Measurements from ENCODE around the gene LGI1.

The LGI1 gene

DNA sequence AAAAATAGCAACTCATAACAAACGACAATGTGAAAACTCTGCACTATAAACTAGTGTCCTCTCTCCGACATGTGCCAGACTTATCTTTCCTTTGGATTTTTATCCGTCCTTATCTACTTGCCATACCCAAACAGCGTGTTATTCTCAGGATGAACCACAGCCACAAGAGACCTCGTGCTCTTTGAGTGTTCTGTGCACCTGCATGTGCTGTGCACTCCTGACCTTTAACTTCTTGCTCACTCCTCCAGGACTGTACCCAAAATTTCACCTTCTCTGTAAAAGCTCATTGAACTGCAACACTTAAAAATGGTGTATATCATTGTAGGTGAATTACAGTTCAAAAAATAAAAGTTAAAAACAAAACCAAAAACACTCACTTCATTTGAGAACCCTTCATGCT, 78.0 kb downstream of the LGI1 start:
- H2AK5ac ChIP-seq (ENCODE audit: low read length), result no peak overlapping the region
- H2BK120ac ChIP-seq (ENCODE audit: low read depth, low read length), result no peak overlapping the region
- H4K8ac ChIP-seq (ENCODE audit: low read depth, low read length), result no peak overlapping the region
- no peak overlapping the region for H3K56ac ChIP-seq (ENCODE audit: low read length)
- H3K4me2 ChIP-seq (ENCODE audit: low read length), result no peak overlapping the region
- H3K79me1 ChIP-seq (ENCODE audit: low read length), result no peaks in the 10 kb centered on the region
- H3K4ac ChIP-seq (ENCODE audit: low read depth, low read length), result no peak overlapping the region
- H3K36me3 ChIP-seq (ENCODE audit: control insufficient read depth, insufficient read depth, low read length), result no peaks in the 10 kb centered on the region
- no peaks in the 10 kb centered on the region for H3K4me1 ChIP-seq (ENCODE audit: control insufficient read depth, low read depth, low read length)
- no peak overlapping the region for H4K5ac ChIP-seq (ENCODE audit: low read length)
- no peak overlapping the region for H3K23ac ChIP-seq (ENCODE audit: low read length)
- WGBS (ENCODE audit: extremely low coverage, insufficient coverage, low lambda C conversion rate), result no CpG with 5 or more reads among the region's 5 CpGs
- peaks cover 11% of the 10 kb centered on the region for H3K27me3 ChIP-seq (ENCODE audit: insufficient read depth, low read length, poor library complexity)
- no peak overlapping the region for H3K9ac ChIP-seq (ENCODE audit: low read length)
- H2BK15ac ChIP-seq (replicated peaks; ENCODE audit: low read depth), result no peak overlapping the region
- DNase-seq, result no peak
- no peak overlapping the region for H3K4me3 ChIP-seq (ENCODE audit: low read length)
- no peaks in the 10 kb centered on the region for H3K79me2 ChIP-seq (ENCODE audit: control insufficient read depth, insufficient read depth, low read length)
- H2BK5ac ChIP-seq (ENCODE audit: low read length), result no peak overlapping the region
- H3K18ac ChIP-seq (ENCODE audit: low read length), result no peak overlapping the region
- no peak overlapping the region for H3K27ac ChIP-seq (ENCODE audit: low read depth, low read length)

DNA sequence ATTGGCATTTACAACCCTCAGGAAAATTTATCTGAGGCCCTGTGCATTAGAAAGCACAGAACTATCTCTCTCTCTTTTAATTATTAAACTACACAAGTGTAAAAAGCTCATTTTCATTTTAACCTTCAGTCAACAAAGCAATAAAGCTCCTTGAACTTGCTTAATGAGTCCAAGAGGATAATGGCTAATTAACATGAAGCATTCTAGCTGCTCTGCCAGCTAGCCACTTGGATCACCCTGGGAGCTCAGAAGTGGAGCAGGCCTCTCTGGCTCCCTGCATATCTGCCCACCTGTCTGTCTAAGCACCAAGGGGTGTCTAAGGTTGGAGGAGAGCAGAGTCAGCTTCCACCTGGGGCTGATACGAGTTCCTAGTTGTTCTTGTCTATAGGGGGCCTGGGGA, 80.1 kb downstream of the LGI1 start:
- H3K23ac ChIP-seq (ENCODE audit: low read length), result no peak overlapping the region
- H3K27ac ChIP-seq (ENCODE audit: low read depth, low read length), result no peak overlapping the region
- peaks cover 11% of the 10 kb centered on the region for H3K27me3 ChIP-seq (ENCODE audit: insufficient read depth, low read length, poor library complexity)

DNA sequence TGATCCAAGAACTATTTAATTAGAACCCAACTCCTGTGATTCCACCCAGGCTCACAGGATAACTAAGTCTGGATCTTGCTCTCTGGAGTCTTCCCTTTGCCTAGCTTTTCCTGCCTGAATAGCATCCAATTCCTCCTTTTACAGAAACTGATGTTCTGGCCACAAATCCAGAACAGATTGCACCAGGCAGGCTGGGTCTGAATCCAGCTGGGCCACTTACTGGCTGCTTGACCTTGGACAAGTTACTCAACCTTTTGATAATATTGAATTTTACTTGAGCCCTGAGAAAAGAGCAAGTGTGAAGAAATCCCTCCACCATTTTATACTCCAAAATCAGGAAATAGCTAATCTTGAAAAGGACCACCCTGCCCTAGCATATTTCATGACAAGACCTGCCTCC, 80.5 kb downstream of the LGI1 start:
- Histone ChIP-seq H3K4ac (ENCODE audit: low read depth, low read length) (no peak overlapping the region), H4K8ac (ENCODE audit: low read depth, low read length) (no peak overlapping the region), H3K23ac (ENCODE audit: low read length) (no peak overlapping the region), H2BK5ac (ENCODE audit: low read length) (no peak overlapping the region), H3K36me3 (ENCODE audit: control insufficient read depth, insufficient read depth, low read length) (no peaks in the 10 kb centered on the region), H4K5ac (ENCODE audit: low read length) (no peak overlapping the region), H3K27me3 (ENCODE audit: insufficient read depth, low read length, poor library complexity) (peaks cover 11% of the 10 kb centered on the region), H3K18ac (ENCODE audit: low read length) (no peak overlapping the region), H3K56ac (ENCODE audit: low read length) (no peak overlapping the region), H3K4me3 (ENCODE audit: low read length) (no peak overlapping the region), H2BK15ac (replicated peaks; ENCODE audit: low read depth) (no peak overlapping the region), H2AK5ac (ENCODE audit: low read length) (no peak overlapping the region), H3K27ac (ENCODE audit: low read depth, low read length) (no peak overlapping the region), H3K9ac (ENCODE audit: low read length) (no peak overlapping the region), H3K79me1 (ENCODE audit: low read length) (no peaks in the 10 kb centered on the region), H3K79me2 (ENCODE audit: control insufficient read depth, insufficient read depth, low read length) (no peaks in the 10 kb centered on the region), H3K4me1 (ENCODE audit: control insufficient read depth, low read depth, low read length) (peaks cover 5% of the 10 kb centered on the region), H3K4me2 (ENCODE audit: low read length) (no peak overlapping the region), H2BK120ac (ENCODE audit: low read depth, low read length) (no peak overlapping the region)
- no peak for DNase-seq

More for the DNA sequence above, 80.1 kb downstream of the LGI1 start:
- Histone ChIP-seq H3K18ac (ENCODE audit: low read length) (no peak overlapping the region), H3K4ac (ENCODE audit: low read depth, low read length) (no peak overlapping the region), H3K36me3 (ENCODE audit: control insufficient read depth, insufficient read depth, low read length) (no peaks in the 10 kb centered on the region), H2BK15ac (replicated peaks; ENCODE audit: low read depth) (no peak overlapping the region), H3K4me3 (ENCODE audit: low read length) (no peak overlapping the region), H3K4me2 (ENCODE audit: low read length) (no peak overlapping the region), H3K4me1 (ENCODE audit: control insufficient read depth, low read depth, low read length) (peaks cover 5% of the 10 kb centered on the region), H4K5ac (ENCODE audit: low read length) (no peak overlapping the region), H3K9ac (ENCODE audit: low read length) (no peak overlapping the region), H2BK120ac (ENCODE audit: low read depth, low read length) (no peak overlapping the region), H2AK5ac (ENCODE audit: low read length) (no peak overlapping the region), H3K79me1 (ENCODE audit: low read length) (no peaks in the 10 kb centered on the region), H3K79me2 (ENCODE audit: control insufficient read depth, insufficient read depth, low read length) (no peaks in the 10 kb centered on the region), H2BK5ac (ENCODE audit: low read length) (no peak overlapping the region), H3K56ac (ENCODE audit: low read length) (no peak overlapping the region), H4K8ac (ENCODE audit: low read depth, low read length) (no peak overlapping the region)
- WGBS (ENCODE audit: extremely low coverage, insufficient coverage, low lambda C conversion rate), result no CpG with 5 or more reads among the region's 1 CpG
- no peak for DNase-seq

DNA sequence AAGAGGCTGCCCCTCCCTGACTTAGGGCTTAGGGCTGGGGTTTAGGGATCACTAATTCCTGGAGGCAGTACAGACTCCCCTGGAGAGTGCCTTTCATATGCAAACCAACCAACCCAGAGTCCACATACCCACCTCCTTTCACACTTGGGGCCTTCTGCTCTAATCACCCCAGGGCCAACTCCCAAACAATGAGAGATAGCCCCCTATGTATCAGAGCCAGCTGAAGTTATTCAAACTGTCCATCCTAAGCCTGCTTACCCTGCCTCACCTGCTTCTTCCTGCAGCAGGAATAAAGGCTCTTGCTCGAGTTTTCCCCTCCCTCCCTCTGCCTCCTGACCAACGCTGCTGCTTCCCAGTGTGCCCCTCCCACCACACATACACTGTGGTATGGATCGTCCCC, 84.2 kb downstream of the LGI1 start:
- Histone ChIP-seq H2BK15ac (replicated peaks; ENCODE audit: low read depth) (no peak overlapping the region), H2AK5ac (ENCODE audit: low read length) (no peak overlapping the region)

DNA sequence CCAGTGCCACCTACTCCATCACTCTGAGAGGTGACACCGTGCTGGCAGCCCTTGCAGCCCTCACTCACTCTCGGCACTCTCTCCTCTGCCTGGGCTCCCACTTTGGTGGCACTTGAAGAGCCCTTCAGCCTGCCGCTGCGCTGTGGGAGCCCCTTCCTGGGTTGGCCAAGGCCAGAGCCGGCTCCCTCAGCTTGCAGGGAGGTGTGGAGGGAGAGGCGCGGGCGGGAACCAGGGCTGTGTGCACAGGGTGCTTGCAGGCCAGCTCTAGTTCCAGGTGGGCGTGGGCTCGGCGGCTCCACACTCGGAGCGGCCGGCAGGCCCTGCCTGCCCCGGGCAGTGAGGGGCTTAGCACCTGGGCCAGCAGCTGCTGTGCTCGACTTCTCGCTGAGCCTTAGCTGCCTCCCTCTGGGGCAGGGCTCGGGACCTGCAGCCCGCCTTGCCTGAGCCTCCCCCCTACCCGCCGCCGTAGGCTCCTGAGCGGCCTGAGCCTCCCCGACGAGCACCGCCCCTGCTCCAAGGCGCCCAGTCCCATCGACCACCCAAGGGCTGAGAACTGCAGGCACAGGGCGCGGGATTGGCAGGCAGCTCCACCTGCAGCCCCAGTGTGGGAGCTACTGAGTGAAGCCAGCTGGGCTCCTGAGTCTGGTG, 87.4 kb downstream of the LGI1 start:
- no peaks in the 10 kb centered on the region for H3K36me3 ChIP-seq (ENCODE audit: control insufficient read depth, insufficient read depth, low read length)
- H3K18ac ChIP-seq (ENCODE audit: low read length), result no peak overlapping the region
- H3K79me2 ChIP-seq (ENCODE audit: control insufficient read depth, insufficient read depth, low read length), result no peaks in the 10 kb centered on the region
- no peak overlapping the region for H4K5ac ChIP-seq (ENCODE audit: low read length)
- H3K4me2 ChIP-seq (ENCODE audit: low read length), result no peak overlapping the region
- H3K4me1 ChIP-seq (ENCODE audit: control insufficient read depth, low read depth, low read length), result peaks cover 5% of the 10 kb centered on the region
- H3K27me3 ChIP-seq (ENCODE audit: insufficient read depth, low read length, poor library complexity), result peaks cover 2% of the 10 kb centered on the region
- no peak for DNase-seq
- no peak overlapping the region for H2BK5ac ChIP-seq (ENCODE audit: low read length)
- no peak overlapping the region for H3K4ac ChIP-seq (ENCODE audit: low read depth, low read length)
- H3K79me1 ChIP-seq (ENCODE audit: low read length), result no peaks in the 10 kb centered on the region
- no peak overlapping the region for H3K9ac ChIP-seq (ENCODE audit: low read length)
- H2AK5ac ChIP-seq (ENCODE audit: low read length), result no peak overlapping the region
- no CpG with 5 or more reads among the region's 30 CpGs for WGBS (ENCODE audit: extremely low coverage, insufficient coverage, low lambda C conversion rate)
- no peak overlapping the region for H3K23ac ChIP-seq (ENCODE audit: low read length)
- no peak overlapping the region for H3K56ac ChIP-seq (ENCODE audit: low read length)
- no peak overlapping the region for H2BK15ac ChIP-seq (replicated peaks; ENCODE audit: low read depth)
- H3K27ac ChIP-seq (ENCODE audit: low read depth, low read length), result no peak overlapping the region
- H4K8ac ChIP-seq (ENCODE audit: low read depth, low read length), result no peak overlapping the region
- H2BK120ac ChIP-seq (ENCODE audit: low read depth, low read length), result no peak overlapping the region
- H3K4me3 ChIP-seq (ENCODE audit: low read length), result no peak overlapping the region

More for the DNA sequence above, 84.2 kb downstream of the LGI1 start:
- Histone ChIP-seq H3K79me2 (ENCODE audit: control insufficient read depth, insufficient read depth, low read length) (no peaks in the 10 kb centered on the region), H3K18ac (ENCODE audit: low read length) (no peak overlapping the region), H3K4me2 (ENCODE audit: low read length) (no peak overlapping the region), H2BK5ac (ENCODE audit: low read length) (no peak overlapping the region), H3K27ac (ENCODE audit: low read depth, low read length) (no peak overlapping the region), H4K8ac (ENCODE audit: low read depth, low read length) (no peak overlapping the region), H3K56ac (ENCODE audit: low read length) (no peak overlapping the region), H2BK120ac (ENCODE audit: low read depth, low read length) (no peak overlapping the region), H3K4ac (ENCODE audit: low read depth, low read length) (no peak overlapping the region), H3K23ac (ENCODE audit: low read length) (no peak overlapping the region), H3K27me3 (ENCODE audit: insufficient read depth, low read length, poor library complexity) (peaks cover 13% of the 10 kb centered on the region), H3K4me3 (ENCODE audit: low read length) (no peak overlapping the region), H4K5ac (ENCODE audit: low read length) (no peak overlapping the region), H3K9ac (ENCODE audit: low read length) (no peak overlapping the region), H3K79me1 (ENCODE audit: low read length) (no peaks in the 10 kb centered on the region), H3K4me1 (ENCODE audit: control insufficient read depth, low read depth, low read length) (peaks cover 5% of the 10 kb centered on the region), H3K36me3 (ENCODE audit: control insufficient read depth, insufficient read depth, low read length) (no peaks in the 10 kb centered on the region)
- peak; percentile 40 for DNase-seq
- no CpG with 5 or more reads among the region's 3 CpGs for WGBS (ENCODE audit: extremely low coverage, insufficient coverage, low lambda C conversion rate)
